ENCODE data around the gene C16orf92. TPM values are rescaled to one million over a fixed set of nuclear protein-coding genes. Genes with fewer than 3 reads are reported as not detected.
A peak's percentile ranks its signal among the peaks of the same experiment; 100 is the strongest.

Gene C16orf92
- total and polyA plus RNA-seq, 2 donors (not counting 3 experiments of a cell fraction or from before 2014, with no cell fraction given) = not detected

DNA sequence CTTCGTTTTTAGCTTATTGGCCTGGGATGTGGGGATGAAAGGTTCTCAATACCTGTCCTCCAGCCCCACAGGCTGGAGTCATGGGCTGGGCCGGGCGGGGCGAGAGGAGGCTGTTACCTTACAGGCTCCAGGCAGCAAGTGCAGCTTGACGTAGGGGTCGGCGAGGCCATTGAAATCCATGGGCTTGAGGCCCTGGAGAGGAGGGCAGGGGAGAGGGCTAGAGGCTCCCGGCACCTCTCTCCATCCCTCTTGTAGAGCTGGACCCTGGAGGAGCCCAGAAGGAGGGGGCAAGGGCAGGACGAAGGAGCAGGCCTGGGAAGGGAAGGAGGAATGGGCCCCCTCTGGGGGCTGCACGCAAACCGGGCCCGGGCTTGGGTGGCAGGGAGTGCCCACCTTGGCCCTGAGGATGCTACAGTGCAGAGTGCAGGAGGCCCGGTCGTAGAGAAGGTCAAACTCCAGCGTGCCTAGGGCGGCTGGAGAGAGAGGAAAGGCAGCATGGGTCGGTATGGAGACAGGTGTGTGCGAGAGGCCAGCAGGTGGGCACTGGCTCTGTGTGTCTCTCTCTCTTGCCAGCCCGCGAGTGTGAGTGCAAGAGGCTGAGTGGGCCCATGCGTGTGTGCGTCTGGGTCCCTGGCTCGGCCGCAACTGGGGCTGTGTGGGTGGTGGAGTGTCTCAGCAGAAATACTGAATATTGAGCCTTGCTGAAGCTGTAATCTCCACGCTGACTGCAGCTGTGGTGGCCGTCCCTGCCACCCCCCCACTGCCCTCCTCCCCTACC lies 13.7 kb upstream of the C16orf92 start:
- Histone ChIP-seq H3K36me3 (ENCODE audit: control insufficient read depth in 2 of 2, extremely low read depth in 1 of 2, insufficient read depth in 2 of 2, low read length in 2 of 2) (no peaks in the 10 kb centered on the region), H3K4me3 (replicated peaks in 1 of 3; ENCODE audit: insufficient read depth in 1 of 3, low read depth in 1 of 3, low read length in 3 of 3) (no peak overlapping the region), H2AFZ (ENCODE audit: low read depth, low read length) (no peak overlapping the region), H3K9ac (replicated peaks; ENCODE audit: extremely low read depth, insufficient read depth, low read length) (no peak overlapping the region), H3K9me1 (replicated peaks; ENCODE audit: control insufficient read depth, extremely low read depth, insufficient read depth, low read length) (no peaks in the 10 kb centered on the region), H4K20me1 (replicated peaks; ENCODE audit: control insufficient read depth, extremely low read depth, insufficient read depth, low read length) (no peaks in the 10 kb centered on the region), H3K79me2 (ENCODE audit: control insufficient read depth, insufficient read depth, low read length) (no peaks in the 10 kb centered on the region), H3K4me1 (ENCODE audit: control insufficient read depth, extremely low read depth, insufficient read depth, low read length) (peaks cover 2% of the 10 kb centered on the region), H3K9me3 (replicated peaks; ENCODE audit: control insufficient read depth, insufficient read depth, low read length) (no peaks in the 10 kb centered on the region), H3K27ac (ENCODE audit: insufficient read depth, low read depth, low read length) (no peak overlapping the region), H3K27me3 (ENCODE audit: control insufficient read depth in 2 of 2, insufficient read depth in 2 of 2, low read length in 2 of 2) (peaks cover 19 to 28% of the 10 kb centered on the region in 2 experiments), H3K4me2 (ENCODE audit: insufficient read depth, low read length) (no peak overlapping the region)
- BruUV-seq (replicated peaks) = no TSS peak
- no peak for TF ChIP-seq GATA2 (IDR thresholded peaks at IDR 0.05; ENCODE audit: insufficient read depth, insufficient read length, low read depth, low read length)
- TF ChIP-seq MYC (IDR thresholded peaks at IDR 0.05; ENCODE audit: low read depth, low read length) = no peak
- TF ChIP-seq JUN (IDR thresholded peaks at IDR 0.05; ENCODE audit: borderline replicate concordance, insufficient read depth, insufficient read length, low read depth) = no peak
- intact Hi-C loops (cut with micrococcal nuclease) (no loop called here), dilution Hi-C loops (cut with MboI; ENCODE audit: extremely low pct_ligation_motif_present, low sequenced_read_pairs) (no loop called here)
- POLR2A ChIA-PET = no interaction called here
- CTCF ChIA-PET = interaction anchor here (0.8 kb wide), 1 partner anchor 161 kb away, joined by 4 read pairs; no protein-coding TSS in a partner anchor
- DNase-seq (ENCODE audit: low read depth, low spot score) (no peak), FAIRE-seq (no peak)

DNA sequence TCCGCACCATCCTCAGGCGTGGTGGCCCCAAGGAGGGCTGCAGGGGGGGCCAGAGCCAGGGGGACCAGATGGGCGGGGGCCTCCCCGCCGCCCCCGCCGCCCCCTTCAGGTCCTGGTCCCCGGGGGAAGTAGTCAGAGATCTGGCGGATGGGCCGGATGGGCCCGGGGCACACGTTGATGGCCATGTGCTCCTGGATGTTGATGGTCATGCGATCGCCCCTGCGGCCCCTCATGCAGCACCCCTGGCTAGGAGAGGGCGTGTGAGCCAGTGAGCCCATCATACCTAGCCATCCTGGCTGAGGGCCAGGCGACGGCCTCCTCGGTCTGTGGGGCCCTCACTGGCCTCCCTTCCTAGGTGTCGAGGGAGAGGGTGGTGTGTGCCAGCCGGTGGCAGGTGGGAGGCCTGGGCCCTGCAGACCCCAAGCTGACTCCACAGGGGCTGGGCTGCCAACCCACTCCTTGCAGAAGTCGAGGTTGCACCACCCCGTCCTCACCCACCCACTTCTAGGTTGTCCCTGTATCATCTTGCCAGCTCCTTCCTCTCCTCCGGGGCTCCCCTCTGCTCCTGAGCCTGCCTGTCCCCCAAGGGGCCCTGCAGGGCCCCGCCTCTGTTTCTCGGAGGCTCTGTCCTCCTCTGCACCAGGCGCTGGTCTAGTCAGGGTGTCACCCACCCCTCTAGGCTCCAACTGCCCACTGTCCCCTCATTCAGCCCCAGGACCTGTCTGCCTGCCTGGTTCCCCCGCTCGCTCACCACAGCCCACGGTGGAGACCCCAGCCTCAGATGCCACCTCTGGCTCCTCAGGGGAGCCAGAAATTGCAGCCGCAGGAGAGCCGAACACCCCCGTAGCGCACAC lies 12.8 kb upstream of the C16orf92 start:
- Histone ChIP-seq H3K9me1 (replicated peaks; ENCODE audit: control insufficient read depth, extremely low read depth, insufficient read depth, low read length) (no peaks in the 10 kb centered on the region), H2AFZ (ENCODE audit: low read depth, low read length) (peak overlapping the region; percentile 27), H3K27ac (ENCODE audit: insufficient read depth, low read depth, low read length) (no peak overlapping the region), H4K20me1 (replicated peaks; ENCODE audit: control insufficient read depth, extremely low read depth, insufficient read depth, low read length) (no peaks in the 10 kb centered on the region), H3K4me2 (ENCODE audit: insufficient read depth, low read length) (no peak overlapping the region), H3K79me2 (ENCODE audit: control insufficient read depth, insufficient read depth, low read length) (no peaks in the 10 kb centered on the region), H3K4me1 (ENCODE audit: control insufficient read depth, extremely low read depth, insufficient read depth, low read length) (peaks cover 2% of the 10 kb centered on the region), H3K9ac (replicated peaks; ENCODE audit: extremely low read depth, insufficient read depth, low read length) (no peak overlapping the region), H3K27me3 (ENCODE audit: control insufficient read depth in 2 of 2, insufficient read depth in 2 of 2, low read length in 2 of 2) (peaks cover 19 to 28% of the 10 kb centered on the region in 2 experiments), H3K36me3 (ENCODE audit: control insufficient read depth in 2 of 2, extremely low read depth in 1 of 2, insufficient read depth in 2 of 2, low read length in 2 of 2) (no peaks in the 10 kb centered on the region), H3K4me3 (replicated peaks in 1 of 3; ENCODE audit: insufficient read depth in 1 of 3, low read depth in 1 of 3, low read length in 3 of 3) (peak overlapping the region in 1 of 3 experiments; percentile 30), H3K9me3 (replicated peaks; ENCODE audit: control insufficient read depth, insufficient read depth, low read length) (no peaks in the 10 kb centered on the region)
- dilution Hi-C loops (cut with MboI; ENCODE audit: extremely low pct_ligation_motif_present, low sequenced_read_pairs) (no loop called here), intact Hi-C loops (cut with micrococcal nuclease) (no loop called here)
- no TSS peak for BruUV-seq (replicated peaks)
- DNase-seq (ENCODE audit: low read depth, low spot score) (no peak), FAIRE-seq (no peak)
- TF ChIP-seq FOS (IDR thresholded peaks at IDR 0.05; ENCODE audit: borderline replicate concordance, insufficient read depth, low read length) (no peak), POLR2A (IDR thresholded peaks at IDR 0.05; ENCODE audit: low read depth, low read length) (no peak), EZH2 (IDR thresholded peaks at IDR 0.05; ENCODE audit: borderline replicate concordance, low read depth, low read length, severe bottlenecking) (peak; percentile 36)
- TF ChIP-seq, protein P1, sequence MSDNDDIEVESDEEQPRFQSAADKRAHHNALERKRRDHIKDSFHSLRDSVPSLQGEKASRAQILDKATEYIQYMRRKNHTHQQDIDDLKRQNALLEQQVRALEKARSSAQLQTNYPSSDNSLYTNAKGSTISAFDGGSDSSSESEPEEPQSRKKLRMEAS (IDR thresholded peaks at IDR 0.05; ENCODE audit: insufficient read depth, insufficient read length) = no peak
- CTCF ChIA-PET = interaction anchor here (0.8 kb wide), 1 partner anchor 162 kb away, joined by 4 read pairs; no protein-coding TSS in a partner anchor
- POLR2A ChIA-PET = no interaction called here

Measured in endothelial cell of umbilical vein (primary cell).